ENCODE measurements around the gene POLRMT.
"Not testable (repeated sequence)": the region's sequence is repeated elsewhere in the genome, so short reads cannot be mapped to it uniquely, and the experiment has no call there.

Gene POLRMT

DNA sequence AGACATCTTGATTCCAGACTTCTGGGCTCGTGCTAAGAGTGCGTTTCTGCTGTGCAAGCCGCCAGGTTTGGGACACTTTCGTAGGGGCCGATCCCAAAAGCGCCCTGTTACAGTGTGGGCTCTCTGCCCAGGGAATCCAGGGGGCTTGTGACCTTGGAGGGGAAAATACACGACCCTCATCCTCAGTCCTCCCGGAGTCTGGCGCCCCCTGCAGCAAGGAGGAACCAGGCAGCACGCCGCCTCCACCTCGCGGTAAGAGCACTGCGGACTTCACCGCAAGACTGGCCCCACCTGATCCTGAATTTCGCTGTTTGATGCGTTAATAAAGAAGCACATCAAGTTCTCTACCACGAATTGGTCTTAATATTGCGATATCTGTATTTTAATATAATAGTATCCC is 5.2 kb downstream of the POLRMT start:
- DNase-seq (ENCODE audit: low spot score), result no peak

DNA sequence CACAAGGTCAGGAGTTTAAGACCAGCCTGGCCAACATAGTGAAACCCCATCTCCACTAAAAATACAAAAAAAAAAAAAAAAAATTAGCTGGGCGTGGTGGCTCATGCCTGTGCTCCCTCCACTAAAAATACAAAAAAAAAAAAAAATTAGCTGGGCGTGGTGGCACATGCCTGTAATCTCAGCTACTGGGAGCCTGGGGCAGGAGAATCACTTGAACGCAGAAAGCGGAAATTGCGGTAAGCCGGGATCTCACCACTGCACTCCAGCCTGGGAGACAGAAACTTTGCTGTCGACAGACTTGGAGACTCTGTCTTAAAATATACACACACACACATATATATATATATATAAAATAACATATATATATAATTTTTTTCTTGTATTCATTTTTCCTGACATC is 6.8 kb downstream of the POLRMT start:
- not testable (repeated sequence) for DNase-seq (ENCODE audit: low spot score)

- no peak for DNase-seq (ENCODE audit: low spot score)
Measured at GRCh38 chr19:625257-625656, 8.1 kb downstream of the POLRMT start.

DNA sequence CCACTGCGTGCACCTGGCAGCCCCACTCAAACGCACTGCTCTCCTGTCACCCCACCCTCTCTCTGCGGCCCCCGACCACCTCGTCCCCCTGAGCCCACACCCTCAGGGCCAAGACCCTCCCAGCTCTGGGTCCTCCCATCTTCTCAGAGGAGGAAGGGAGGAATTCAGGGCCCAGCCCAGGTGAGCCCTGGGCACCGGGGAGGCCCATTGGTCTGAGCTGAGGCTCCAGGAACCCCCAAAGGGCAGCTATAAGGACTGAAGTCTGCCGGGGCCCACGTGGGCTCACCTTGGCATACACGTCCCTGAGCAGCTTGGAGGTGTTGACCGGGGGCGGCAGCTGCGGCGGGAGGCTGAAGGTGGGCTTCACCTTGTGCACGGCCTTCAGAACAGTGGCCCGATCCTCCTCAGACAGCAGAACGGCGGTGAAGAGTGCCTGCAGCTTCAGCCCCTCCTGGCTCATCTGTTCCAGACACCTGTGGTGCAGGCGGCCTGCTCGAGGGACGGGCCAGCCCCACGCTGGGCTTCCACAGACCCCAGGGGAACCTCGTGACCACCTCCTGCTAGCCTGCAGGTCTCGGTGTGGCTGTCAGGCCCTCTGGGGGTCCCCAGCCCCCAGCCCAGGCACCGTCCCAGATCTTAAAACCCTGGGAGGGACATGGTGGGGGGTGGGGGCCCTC is 8.8 kb downstream of the POLRMT start:
- DNase-seq (ENCODE audit: low spot score), result no peak

DNA sequence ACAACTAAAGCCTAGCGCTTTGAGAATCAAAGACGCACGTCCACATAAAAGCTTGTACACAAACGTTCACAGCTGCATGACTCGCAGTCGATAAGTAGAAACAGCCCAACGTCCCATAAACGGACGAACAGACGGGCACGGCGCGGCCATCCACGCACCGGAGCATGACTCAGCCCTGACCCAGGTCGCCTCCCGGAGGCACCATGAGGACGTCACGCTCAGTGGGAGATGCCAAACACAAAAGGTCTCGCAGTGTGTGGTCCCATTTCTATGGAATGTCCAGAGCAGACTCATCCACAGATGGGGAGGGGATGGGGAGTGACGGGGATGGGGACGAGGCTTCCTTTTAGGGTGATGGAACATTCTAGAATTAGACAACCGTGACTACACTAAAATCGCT is 9.4 kb downstream of the POLRMT start:
- DNase-seq (ENCODE audit: low spot score), result no peak

DNA sequence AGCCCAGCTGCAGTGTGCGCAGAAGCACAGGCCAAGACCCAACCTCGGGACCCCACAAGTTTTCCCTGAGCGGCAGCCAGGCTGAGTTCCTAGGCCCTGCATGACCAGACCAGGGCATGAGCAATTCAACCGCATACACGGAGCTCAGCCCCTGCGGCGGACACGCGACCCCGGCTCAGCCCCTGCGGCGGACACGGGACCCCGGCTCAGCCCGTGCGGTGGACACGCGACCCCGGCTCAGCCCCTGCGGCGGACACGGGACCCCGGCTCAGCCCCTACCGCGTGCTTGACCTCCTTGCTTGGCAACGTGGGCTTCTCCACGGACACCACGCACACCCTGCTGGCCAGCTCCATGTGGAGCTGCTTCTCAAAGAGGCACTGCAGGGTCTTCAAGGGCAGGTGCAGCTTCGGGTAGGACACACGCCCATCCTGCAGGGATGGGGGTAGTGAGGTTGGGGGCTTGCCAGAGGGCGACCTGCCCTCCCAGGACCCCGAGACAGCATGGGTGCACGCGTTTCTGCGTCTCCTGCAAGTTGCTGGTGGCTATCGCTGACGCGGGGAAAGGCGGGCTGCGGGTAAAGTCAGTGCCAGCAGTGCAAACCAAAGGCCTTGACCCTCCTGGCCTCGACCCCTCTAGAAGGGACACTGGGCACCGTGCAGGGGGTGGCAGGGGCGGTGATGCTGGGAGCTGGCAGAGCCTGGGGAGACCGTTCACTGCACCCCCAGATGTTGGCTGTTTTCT is 10.0 kb downstream of the POLRMT start:
- no peak for DNase-seq (ENCODE audit: low spot score)

GRCh38 chr19:622666-623065 is 10.7 kb downstream of the POLRMT start:
- no peak for DNase-seq (ENCODE audit: low spot score)

DNA sequence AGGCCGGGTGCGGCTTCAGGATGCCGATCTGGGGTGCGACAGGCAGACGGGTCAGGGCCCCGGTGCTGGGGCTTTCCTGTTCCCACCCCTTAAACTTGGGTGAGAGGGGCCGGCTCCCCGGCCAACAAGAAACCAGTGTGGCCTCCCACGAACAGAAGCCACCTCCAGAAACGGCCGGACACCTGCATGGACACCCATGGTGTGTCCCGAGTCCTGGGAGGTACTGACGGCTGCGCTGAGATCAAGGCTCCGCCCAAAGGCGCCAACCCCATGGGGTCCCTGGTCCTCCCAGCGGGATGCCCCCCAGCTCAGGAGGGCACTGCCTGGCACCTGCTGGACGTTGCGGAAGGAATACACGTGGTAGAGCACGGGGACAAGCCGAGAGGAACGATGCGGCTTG is 11.5 kb downstream of the POLRMT start:
- DNase-seq (ENCODE audit: low spot score), result no peak

GRCh38 chr19:621191-621590 is 12.1 kb downstream of the POLRMT start:
- not testable (repeated sequence) for DNase-seq (ENCODE audit: low spot score)

GRCh38 chr19:620166-620862 is 13.0 kb downstream of the POLRMT start:
- DNase-seq (ENCODE audit: low spot score), result no peak

DNA sequence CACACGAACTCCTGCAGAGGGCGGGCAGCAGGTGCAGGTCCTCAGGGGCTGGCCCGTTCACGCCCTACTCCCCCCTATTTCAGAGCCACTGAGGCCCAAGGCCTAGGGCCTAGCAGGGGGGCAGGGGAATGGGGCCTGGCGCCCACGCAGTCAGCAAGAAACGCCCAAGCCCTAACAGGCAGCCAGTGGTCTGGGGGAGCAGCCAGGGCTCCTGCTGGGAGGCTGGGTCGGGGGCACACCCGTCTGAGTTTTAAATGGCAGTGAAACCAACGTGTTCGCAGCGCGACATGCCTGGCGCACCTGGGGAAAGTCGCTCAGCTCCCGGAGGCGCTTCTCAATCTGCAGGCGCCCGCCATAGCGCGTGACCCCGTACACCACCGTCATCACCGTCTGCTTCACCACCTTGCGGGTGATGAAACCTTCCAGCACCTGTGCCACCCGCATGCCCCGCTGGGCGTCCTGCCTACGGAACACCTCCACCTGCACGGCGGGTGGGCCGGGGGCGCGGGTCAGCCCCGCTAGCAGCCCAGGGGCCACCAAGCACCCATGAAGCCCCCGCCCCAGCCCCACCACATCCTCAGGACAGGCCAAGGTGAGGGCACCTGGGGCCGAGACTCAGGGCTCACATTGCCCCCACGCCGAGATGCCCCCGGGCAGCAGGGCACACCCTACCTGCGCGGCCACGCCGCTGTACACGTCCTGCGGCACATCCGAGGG is 13.9 kb downstream of the POLRMT start:
- DNase-seq (ENCODE audit: low spot score), result no peak

DNA sequence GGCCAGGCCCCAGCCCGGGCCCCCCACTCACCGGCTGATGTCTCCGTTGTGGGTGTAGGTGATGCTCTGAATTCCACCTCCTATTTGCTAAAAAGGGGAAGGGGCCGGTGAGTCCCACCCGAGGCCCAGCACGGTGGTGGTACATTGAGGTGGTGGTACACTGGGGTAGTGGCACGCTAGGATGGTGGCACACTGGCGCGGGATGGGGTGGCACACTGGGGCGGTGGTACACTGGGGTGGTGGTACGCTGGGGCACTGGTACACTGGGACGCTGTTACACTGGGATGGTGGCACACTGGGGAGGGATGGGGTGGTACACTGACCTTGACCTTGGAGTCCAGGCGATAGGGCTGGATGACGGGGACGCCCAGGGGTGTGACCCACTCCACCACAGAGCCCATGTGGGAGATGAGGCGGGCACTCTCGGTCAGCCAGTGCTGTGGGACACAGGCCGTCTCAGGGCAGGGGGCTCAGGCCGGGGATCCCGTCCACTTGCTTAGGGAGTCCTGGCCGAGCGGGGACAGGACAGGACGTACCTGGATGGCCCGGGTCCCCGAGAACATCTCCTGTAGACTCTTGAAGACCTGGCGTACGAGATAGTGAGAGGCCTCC is 14.6 kb downstream of the POLRMT start:
- no peak for DNase-seq (ENCODE audit: low spot score)

GRCh38 chr19:618247-618619 is 15.1 kb downstream of the POLRMT start:
- DNase-seq (ENCODE audit: low spot score), result no peak

- no peak for DNase-seq (ENCODE audit: low spot score)
Measured at GRCh38 chr19:617551-618246, 15.6 kb downstream of the POLRMT start.

- DNase-seq (ENCODE audit: low spot score), result no peak
Measured at GRCh38 chr19:616747-617526, 16.4 kb downstream of the POLRMT start.

DNA sequence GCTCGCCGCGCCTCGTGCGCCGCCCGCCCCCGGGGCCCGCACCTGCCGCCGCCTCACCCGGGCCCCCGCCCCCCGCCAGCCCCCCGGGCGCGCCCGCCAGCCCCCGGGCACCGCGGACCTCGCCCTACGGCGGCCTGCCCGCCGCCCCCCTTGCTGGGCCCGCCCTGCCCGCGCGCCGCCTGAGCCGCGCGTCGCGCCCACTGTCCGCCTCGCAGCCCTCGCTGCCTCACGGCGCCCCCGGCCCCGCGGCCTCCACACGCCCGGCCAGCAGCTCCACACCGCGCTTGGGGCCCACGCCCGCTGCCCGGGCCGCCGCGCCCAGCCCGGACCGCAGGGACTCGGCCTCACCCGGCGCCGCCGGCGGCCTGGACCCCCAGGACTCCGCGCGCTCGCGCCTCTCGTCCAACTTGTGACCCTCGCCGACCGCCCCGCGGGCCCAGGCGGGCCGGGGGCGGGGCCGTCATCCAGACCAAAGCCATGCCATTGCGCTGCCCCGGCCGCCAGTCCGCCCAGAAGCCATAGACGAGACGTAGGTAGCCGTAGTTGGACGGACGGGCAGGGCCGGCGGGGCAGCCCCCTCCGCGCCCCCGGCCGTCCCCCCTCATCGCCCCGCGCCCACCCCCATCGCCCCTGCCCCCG is 17.2 kb downstream of the POLRMT start:
- no peak for DNase-seq (ENCODE audit: low spot score)

GRCh38 chr19:615619-616018 is 17.7 kb downstream of the POLRMT start:
- DNase-seq (ENCODE audit: low spot score), result peak; percentile 35

DNA sequence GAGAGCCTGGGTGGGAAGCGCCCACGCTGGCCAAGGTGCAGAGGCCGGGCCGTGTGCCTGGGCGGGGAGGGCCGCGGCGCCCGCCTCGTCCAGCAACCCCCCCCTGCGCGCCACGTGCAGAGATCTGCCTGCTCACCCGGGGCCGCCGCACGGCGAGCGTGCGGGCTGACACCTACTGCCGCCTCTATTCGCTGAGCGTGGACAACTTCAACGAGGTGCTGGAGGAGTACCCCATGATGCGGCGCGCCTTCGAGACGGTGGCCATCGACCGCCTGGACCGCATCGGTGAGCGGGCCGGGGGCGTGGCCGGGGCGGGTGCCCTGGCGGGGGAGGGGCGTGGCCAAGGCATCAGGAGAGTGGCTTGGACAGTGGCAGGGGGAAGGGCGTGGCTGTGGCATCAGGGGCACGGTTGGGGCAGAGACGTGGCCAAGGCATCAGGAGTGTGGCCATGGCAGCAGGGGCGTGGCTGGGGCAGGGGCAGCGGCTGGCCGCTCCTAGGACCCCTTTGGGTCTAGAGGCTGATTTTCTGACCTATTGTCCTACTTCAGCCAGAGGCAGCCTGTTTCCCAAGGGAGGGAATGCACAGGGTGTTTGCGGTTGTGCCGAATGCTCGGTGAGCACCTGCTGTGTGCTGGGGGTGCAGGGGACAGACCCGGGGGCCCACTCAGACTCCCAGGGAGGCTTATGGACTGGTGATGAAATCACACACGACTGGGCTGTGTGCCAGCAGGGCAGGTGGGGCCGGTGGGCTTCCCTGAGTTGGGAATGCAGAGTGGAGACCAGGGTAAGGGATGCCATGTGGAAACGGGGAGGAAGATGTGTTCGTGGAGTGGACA is 19.4 kb downstream of the POLRMT start:
- DNase-seq (ENCODE audit: low spot score), result no peak

- DNase-seq (ENCODE audit: low spot score), result no peak
Measured at GRCh38 chr19:612941-613340, 20.4 kb downstream of the POLRMT start.
